GM12892 (cell line): ENCODE results near the gene FABP3.

Experiments used
- DNase-seq: peaks from one replicate; pipeline ENCODE4 v3.0.0; 2011; ENCODE audit not compliant: insufficient read length
- FAIRE-seq: peaks from 2 replicates; lab custom pipeline; 2011; peaks lifted over from hg19 to GRCh38; lab: Jason Lieb, UNC
- POLR2A ChIP-seq: IDR thresholded peaks from 2 replicates; pipeline ENCODE4 v1.6.1; 2011; ENCODE audit warnings: low read depth, low read length, control low read depth
- POLR2AphosphoS5 ChIP-seq: IDR thresholded peaks from 2 replicates; pipeline ENCODE4 v1.6.1; 2011; ENCODE audit warnings: low read depth, low read length, control low read depth
- TAF1 ChIP-seq: IDR thresholded peaks from 2 replicates; pipeline ENCODE4 v1.6.1; 2011; ENCODE audit warnings: low read depth, mild to moderate bottlenecking, control low read depth, low read length, borderline replicate concordance

Gene FABP3

GRCh38 chr1:31324093-31324492 lies 48.8 kb downstream of the FABP3 start:
- TF ChIP-seq TAF1 (no peak), POLR2A (no peak), POLR2AphosphoS5 (no peak)
- FAIRE-seq: no peak
- DNase-seq: no peak

- DNase-seq (no peak), FAIRE-seq (no peak)
- TF ChIP-seq POLR2AphosphoS5: no peak
- TF ChIP-seq TAF1: no peak
- TF ChIP-seq POLR2A: no peak
Measured at GRCh38 chr1:31318146-31318545, 54.7 kb downstream of the FABP3 start.

- FAIRE-seq: no peak
- TF ChIP-seq POLR2AphosphoS5: no peak
- TF ChIP-seq POLR2A: no peak
- TF ChIP-seq TAF1: no peak
- DNase-seq: no peak
Measured at GRCh38 chr1:31315902-31316301, 57.0 kb downstream of the FABP3 start.
